GM19468 (cell line): Measurements from ENCODE around the gene WNK1.
A peak's percentile ranks its signal among the peaks of the same experiment; 100 is the strongest.
"Not testable (repeated sequence)": the region's sequence is repeated elsewhere in the genome, so short reads cannot be mapped to it uniquely, and the experiment has no call there.

ENCODE experiments used
- ATAC-seq: cut with Tn5 transposase; IDR thresholded peaks from one replicate; pipeline ENCODE4 v1.9.1; 2021; ENCODE audit warnings: mild to moderate bottlenecking, moderate library complexity, moderate number of reproducible peaks; ENCODE audit not compliant: unreplicated experiment; ENCODE audit errors: extremely low read depth

WNK1 gene

GRCh38 chr12:751999-752694 is at the start of gene WNK1:
Gene WNK1, plus strand, starts transcription at chr12:752579. Its CDS starts 987 bp downstream, at chr12:753566.
- ATAC-seq, result peak; percentile 24

GRCh38 chr12:704516-705242 is 47.7 kb upstream of the WNK1 start:
- no peak for ATAC-seq

DNA sequence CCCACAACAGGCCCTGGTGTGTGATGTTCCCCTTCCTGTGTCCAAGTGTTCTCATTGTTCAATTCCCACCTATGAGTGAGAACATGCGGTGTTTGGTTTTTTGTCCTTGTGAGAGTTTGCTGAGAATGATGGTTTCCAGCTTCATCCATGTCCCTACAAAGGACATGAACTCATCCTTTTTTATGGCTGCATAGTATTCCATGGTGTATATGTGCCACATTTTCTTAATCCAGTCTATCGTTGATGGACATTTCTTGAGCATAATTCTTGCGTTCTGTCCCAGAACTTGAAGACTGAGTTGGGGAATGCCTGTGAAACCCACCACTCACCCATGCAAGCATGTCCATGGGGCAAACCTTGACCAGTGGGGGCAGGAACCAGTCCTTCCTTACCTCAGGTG is 44.3 kb upstream of the WNK1 start:
- ATAC-seq, result not testable (repeated sequence)

GRCh38 chr12:709455-710020 is 42.8 kb upstream of the WNK1 start:
- no peak for ATAC-seq

GRCh38 chr12:712172-712863 is 40.1 kb upstream of the WNK1 start:
- no peak for ATAC-seq

DNA sequence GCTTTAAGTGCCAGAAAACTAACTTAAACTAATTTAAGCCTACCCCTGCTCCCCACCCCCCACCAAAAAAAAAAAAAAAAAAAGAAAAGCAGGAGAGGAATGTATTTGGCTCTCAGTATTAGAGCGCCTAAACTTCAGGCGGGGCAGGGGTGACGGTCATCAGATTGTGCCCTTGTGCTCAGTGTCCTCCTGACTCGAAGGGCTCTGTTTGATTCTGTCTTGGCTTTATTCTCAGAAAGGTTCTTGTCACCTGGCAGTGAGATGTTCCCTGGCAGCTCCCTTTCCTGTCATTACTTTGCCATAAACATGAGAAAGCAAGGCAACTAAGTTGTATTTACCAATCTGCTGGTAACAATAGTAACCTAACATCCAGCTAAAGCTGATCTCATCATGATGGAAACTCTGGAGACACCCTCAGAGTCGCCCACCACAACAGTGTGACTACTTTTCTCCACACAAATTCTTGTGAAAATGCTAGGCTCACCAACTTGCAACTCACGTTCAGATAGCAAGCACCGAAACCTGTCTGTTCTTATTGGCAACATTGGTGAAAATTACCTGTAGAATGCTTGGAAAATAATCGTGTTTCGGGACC is 39.0 kb upstream of the WNK1 start:
- no peak for ATAC-seq

GRCh38 chr12:716506-716905 is 35.9 kb upstream of the WNK1 start:
- no peak for ATAC-seq

- no peak for ATAC-seq
These were observed 33.6 kb upstream of the WNK1 start for GRCh38 chr12:718756-719102.

- ATAC-seq, result no peak
These were observed 32.0 kb upstream of the WNK1 start for GRCh38 chr12:720231-720941.

DNA sequence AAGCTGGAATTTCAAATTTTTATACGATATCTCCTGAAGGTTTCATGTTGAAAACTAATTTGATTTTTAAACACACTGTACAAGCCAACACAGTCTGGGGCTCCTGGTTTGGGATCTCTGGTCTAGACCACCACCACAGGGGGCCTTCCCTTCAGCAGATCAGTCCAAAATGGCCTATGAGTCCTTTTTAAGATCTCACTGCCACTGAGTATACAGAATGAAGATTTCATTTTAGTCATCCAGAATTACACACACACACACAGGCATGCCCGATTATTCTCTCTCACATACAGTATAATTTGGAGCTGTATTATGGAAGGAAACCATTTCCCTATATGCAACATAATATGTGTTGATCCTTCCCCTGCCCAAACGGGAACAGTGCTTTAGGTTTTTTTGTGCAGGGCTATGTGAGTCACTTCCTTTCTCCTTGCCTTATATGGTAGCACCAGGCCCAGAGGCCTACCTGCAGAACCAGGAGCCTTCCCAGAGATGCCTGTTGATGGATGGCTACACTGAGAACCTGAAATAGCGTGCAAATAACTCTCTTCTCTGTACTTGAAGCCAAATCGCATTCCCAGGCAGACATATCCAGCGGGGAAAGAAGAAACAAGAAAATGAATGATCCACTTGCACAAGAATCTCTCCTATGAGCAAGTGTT is 28.1 kb upstream of the WNK1 start:
- ATAC-seq, result no peak

GRCh38 chr12:725076-725475 is 27.3 kb upstream of the WNK1 start:
- ATAC-seq, result no peak

GRCh38 chr12:726281-727140 is 25.9 kb upstream of the WNK1 start:
- ATAC-seq, result no peak

DNA sequence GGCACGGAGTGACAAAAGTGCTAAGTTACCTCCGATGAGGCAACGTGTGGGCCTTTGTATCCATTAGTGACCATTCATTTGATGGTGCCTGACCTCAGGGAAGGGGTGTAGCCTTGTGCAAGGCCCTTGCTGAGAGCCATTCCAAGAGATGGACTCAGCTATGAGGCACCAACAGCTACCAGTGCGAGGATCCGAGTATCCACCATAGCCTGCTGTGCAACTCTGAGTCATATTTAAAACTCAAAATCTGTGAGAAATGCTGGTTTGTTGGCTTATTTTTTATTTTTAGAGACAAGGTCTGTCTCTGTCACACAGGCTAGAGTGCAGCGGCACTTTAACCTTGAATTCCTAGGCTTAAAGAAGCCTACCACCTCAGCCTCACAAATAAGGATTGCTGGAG is 25.1 kb upstream of the WNK1 start:
- ATAC-seq, result no peak

GRCh38 chr12:728781-729180 is 23.6 kb upstream of the WNK1 start:
- ATAC-seq, result no peak

DNA sequence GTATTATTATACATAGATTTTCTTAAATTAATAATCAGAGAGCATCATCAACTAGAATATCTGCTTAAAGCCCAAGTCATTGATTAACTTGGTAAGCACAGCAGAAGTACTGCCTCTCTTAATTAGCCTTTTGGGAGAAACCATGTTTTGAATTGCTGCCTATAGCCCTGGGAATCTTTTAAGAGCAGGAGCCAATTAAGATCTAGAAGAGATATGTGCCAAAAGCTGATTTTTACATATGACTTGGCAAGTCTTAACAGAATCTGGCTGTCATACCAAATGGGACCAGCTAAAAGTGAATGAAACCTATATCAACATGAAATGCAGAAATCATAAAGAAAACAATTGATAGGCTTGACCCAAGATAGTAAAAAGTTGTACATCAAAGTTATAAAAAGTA is 23.2 kb upstream of the WNK1 start:
- ATAC-seq, result no peak

GRCh38 chr12:730550-730949 is 21.8 kb upstream of the WNK1 start:
- ATAC-seq, result no peak

DNA sequence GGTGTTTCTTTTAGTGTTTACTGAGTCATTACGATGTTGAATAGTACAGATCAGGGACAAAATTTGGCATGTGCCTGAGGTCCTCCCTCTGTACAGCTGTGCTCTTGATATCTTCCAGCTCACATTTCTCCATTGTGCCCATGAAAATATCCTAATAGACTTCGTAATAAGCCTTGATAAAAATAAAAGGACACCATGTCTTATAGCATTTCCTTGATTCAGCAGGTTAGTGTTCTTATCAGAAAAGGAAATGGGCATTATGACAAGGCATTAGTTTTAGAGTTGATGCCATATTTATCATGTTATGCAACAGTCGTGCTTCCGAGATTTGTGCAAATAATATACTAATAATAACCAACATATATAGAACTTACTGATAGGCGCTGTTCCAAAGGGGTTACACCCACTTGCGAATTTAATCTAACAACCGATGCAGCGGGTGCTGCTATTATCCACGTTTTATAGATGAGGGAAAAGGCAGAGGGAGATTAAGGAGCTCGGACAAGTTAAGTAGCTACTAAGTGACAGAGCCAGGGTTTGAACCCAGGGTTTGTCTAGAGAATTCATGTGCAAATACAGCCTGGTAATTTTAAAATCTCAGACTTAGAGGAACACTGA is 15.1 kb upstream of the WNK1 start:
- ATAC-seq, result no peak

DNA sequence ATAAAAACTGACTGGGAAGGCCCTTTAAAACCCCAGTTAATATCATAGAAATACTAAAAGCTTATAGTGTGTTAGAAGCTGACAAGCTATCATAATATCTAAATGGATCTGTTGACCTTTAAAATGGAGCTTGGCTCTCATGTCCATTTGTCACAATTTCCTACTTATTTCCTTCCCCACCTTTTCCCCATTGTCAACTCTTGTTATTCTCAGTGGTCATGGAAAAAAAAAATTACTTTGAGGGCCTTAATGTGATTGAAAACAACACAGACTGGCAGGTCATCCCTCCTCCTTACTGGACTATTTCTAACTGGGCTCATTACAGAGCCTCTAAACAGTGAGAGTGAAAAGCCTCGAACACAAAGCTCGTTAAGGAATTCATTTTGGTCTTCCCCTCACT is 13.7 kb upstream of the WNK1 start:
- no peak for ATAC-seq
